Measurements from ENCODE around the gene DCANP1.

The DCANP1 gene

GRCh38 chr5:135433681-135434426 lies 13.3 kb downstream of the DCANP1 start:
- H3K4me3 Mint-ChIP-seq: no peak overlapping the region
- H3K4me1 Mint-ChIP-seq (ENCODE audit: low read depth): no peaks in the 10 kb centered on the region
- H3K36me3 Mint-ChIP-seq (ENCODE audit: low read depth): no peaks in the 10 kb centered on the region
- H3K9me3 Mint-ChIP-seq: no peaks in the 10 kb centered on the region
- H3K27ac Mint-ChIP-seq: no peak overlapping the region
- peaks cover 10% of the 10 kb centered on the region for H3K27me3 Mint-ChIP-seq

GRCh38 chr5:135432113-135432512 lies 15.0 kb downstream of the DCANP1 start:
- Mint-ChIP-seq H3K4me1 (ENCODE audit: low read depth) (no peaks in the 10 kb centered on the region), H3K9me3 (no peaks in the 10 kb centered on the region), H3K27ac (no peak overlapping the region)

GRCh38 chr5:135430135-135430437 lies 17.1 kb downstream of the DCANP1 start:
- Mint-ChIP-seq H3K27me3 (peaks cover 5% of the 10 kb centered on the region), H3K4me3 (no peak overlapping the region), H3K27ac (no peak overlapping the region), H3K36me3 (ENCODE audit: low read depth) (no peaks in the 10 kb centered on the region), H3K9me3 (no peaks in the 10 kb centered on the region), H3K4me1 (ENCODE audit: low read depth) (peaks cover 4% of the 10 kb centered on the region)

More at GRCh38 chr5:135432113-135432512, 15.0 kb downstream of the DCANP1 start:
- Mint-ChIP-seq H3K4me3 (no peak overlapping the region), H3K36me3 (ENCODE audit: low read depth) (no peaks in the 10 kb centered on the region), H3K27me3 (peaks cover 10% of the 10 kb centered on the region)

- Mint-ChIP-seq H3K27me3 (peaks cover 4% of the 10 kb centered on the region), H3K9me3 (no peaks in the 10 kb centered on the region), H3K27ac (no peak overlapping the region), H3K4me1 (ENCODE audit: low read depth) (peaks cover 4% of the 10 kb centered on the region), H3K36me3 (ENCODE audit: low read depth) (no peaks in the 10 kb centered on the region), H3K4me3 (no peak overlapping the region)
Observed at GRCh38 chr5:135429301-135430134, 17.6 kb downstream of the DCANP1 start.

- no peak overlapping the region for H3K4me3 Mint-ChIP-seq
- H3K9me3 Mint-ChIP-seq: no peaks in the 10 kb centered on the region
- peaks cover 4% of the 10 kb centered on the region for H3K4me1 Mint-ChIP-seq (ENCODE audit: low read depth)
- no peaks in the 10 kb centered on the region for H3K36me3 Mint-ChIP-seq (ENCODE audit: low read depth)
- peaks cover 8% of the 10 kb centered on the region for H3K27me3 Mint-ChIP-seq
- H3K27ac Mint-ChIP-seq: no peak overlapping the region
Observed at GRCh38 chr5:135428586-135428985, 18.6 kb downstream of the DCANP1 start.

- Mint-ChIP-seq H3K4me3 (no peak overlapping the region), H3K4me1 (ENCODE audit: low read depth) (peaks cover 4% of the 10 kb centered on the region), H3K36me3 (ENCODE audit: low read depth) (no peaks in the 10 kb centered on the region), H3K27ac (no peak overlapping the region), H3K9me3 (no peaks in the 10 kb centered on the region), H3K27me3 (peaks cover 20% of the 10 kb centered on the region)
Observed at GRCh38 chr5:135426102-135427082, 20.8 kb downstream of the DCANP1 start.

- peaks cover 27% of the 10 kb centered on the region for H3K27me3 Mint-ChIP-seq
- no peaks in the 10 kb centered on the region for H3K9me3 Mint-ChIP-seq
- no peak overlapping the region for H3K27ac Mint-ChIP-seq
- H3K4me3 Mint-ChIP-seq: no peak overlapping the region
- no peaks in the 10 kb centered on the region for H3K36me3 Mint-ChIP-seq (ENCODE audit: low read depth)
- peaks cover 4% of the 10 kb centered on the region for H3K4me1 Mint-ChIP-seq (ENCODE audit: low read depth)
Observed at GRCh38 chr5:135425641-135426040, 21.5 kb downstream of the DCANP1 start.

- H3K36me3 Mint-ChIP-seq (ENCODE audit: low read depth): no peaks in the 10 kb centered on the region
- H3K9me3 Mint-ChIP-seq: peaks cover 8% of the 10 kb centered on the region
- no peak overlapping the region for H3K4me3 Mint-ChIP-seq
- no peak overlapping the region for H3K27ac Mint-ChIP-seq
- peaks cover 42% of the 10 kb centered on the region for H3K27me3 Mint-ChIP-seq
- peaks cover 4% of the 10 kb centered on the region for H3K4me1 Mint-ChIP-seq (ENCODE audit: low read depth)
Observed at GRCh38 chr5:135423846-135424168, 23.3 kb downstream of the DCANP1 start.

GRCh38 chr5:135423146-135423845 lies 23.9 kb downstream of the DCANP1 start:
- H3K36me3 Mint-ChIP-seq (ENCODE audit: low read depth): no peaks in the 10 kb centered on the region
- peaks cover 8% of the 10 kb centered on the region for H3K9me3 Mint-ChIP-seq
- no peak overlapping the region for H3K27ac Mint-ChIP-seq
- H3K27me3 Mint-ChIP-seq: peaks cover 47% of the 10 kb centered on the region
- peaks cover 4% of the 10 kb centered on the region for H3K4me1 Mint-ChIP-seq (ENCODE audit: low read depth)
- H3K4me3 Mint-ChIP-seq: no peak overlapping the region

- Mint-ChIP-seq H3K27ac (no peak overlapping the region), H3K27me3 (peaks cover 55% of the 10 kb centered on the region), H3K9me3 (peaks cover 8% of the 10 kb centered on the region), H3K4me1 (ENCODE audit: low read depth) (peaks cover 4% of the 10 kb centered on the region), H3K36me3 (ENCODE audit: low read depth) (no peaks in the 10 kb centered on the region), H3K4me3 (no peak overlapping the region)
Observed at GRCh38 chr5:135422419-135422818, 24.7 kb downstream of the DCANP1 start.

GRCh38 chr5:135417083-135417482 lies 30.1 kb downstream of the DCANP1 start:
- Mint-ChIP-seq H3K4me3 (no peak overlapping the region), H3K9me3 (peaks cover 8% of the 10 kb centered on the region), H3K27me3 (peaks cover 46% of the 10 kb centered on the region), H3K4me1 (ENCODE audit: low read depth) (no peaks in the 10 kb centered on the region), H3K27ac (no peak overlapping the region), H3K36me3 (ENCODE audit: low read depth) (no peaks in the 10 kb centered on the region)

GRCh38 chr5:135405082-135405481 lies 42.1 kb downstream of the DCANP1 start:
- Mint-ChIP-seq H3K4me3 (no peak overlapping the region), H3K27ac (no peak overlapping the region), H3K9me3 (no peaks in the 10 kb centered on the region), H3K4me1 (ENCODE audit: low read depth) (peaks cover 10% of the 10 kb centered on the region), H3K36me3 (ENCODE audit: low read depth) (no peaks in the 10 kb centered on the region), H3K27me3 (peaks cover 12% of the 10 kb centered on the region)

- H3K36me3 Mint-ChIP-seq (ENCODE audit: low read depth): peaks cover 9% of the 10 kb centered on the region
- H3K27me3 Mint-ChIP-seq: peaks cover 7% of the 10 kb centered on the region
- no peaks in the 10 kb centered on the region for H3K9me3 Mint-ChIP-seq
- H3K4me3 Mint-ChIP-seq: no peak overlapping the region
- H3K27ac Mint-ChIP-seq: no peak overlapping the region
- peaks cover 29% of the 10 kb centered on the region for H3K4me1 Mint-ChIP-seq (ENCODE audit: low read depth)
Observed at GRCh38 chr5:135402031-135402430, 45.1 kb downstream of the DCANP1 start.

GRCh38 chr5:135400866-135401265 lies 46.3 kb downstream of the DCANP1 start:
- Mint-ChIP-seq H3K4me3 (peak overlapping the region; percentile 5), H3K27ac (no peak overlapping the region), H3K36me3 (ENCODE audit: low read depth) (peaks cover 14% of the 10 kb centered on the region), H3K27me3 (peaks cover 7% of the 10 kb centered on the region), H3K4me1 (ENCODE audit: low read depth) (peaks cover 41% of the 10 kb centered on the region), H3K9me3 (no peaks in the 10 kb centered on the region)

All from stimulated activated naive CD8-positive, alpha-beta T cell treated with anti-CD3 and anti-CD28 coated beads, Interleukin-15, Interleukin-2, amounts not matched to agents 100 ng/mL and 50 ng/mL, for 24 hours (primary cell).